ENCODE results near the gene NAPB.

NAPB gene

DNA sequence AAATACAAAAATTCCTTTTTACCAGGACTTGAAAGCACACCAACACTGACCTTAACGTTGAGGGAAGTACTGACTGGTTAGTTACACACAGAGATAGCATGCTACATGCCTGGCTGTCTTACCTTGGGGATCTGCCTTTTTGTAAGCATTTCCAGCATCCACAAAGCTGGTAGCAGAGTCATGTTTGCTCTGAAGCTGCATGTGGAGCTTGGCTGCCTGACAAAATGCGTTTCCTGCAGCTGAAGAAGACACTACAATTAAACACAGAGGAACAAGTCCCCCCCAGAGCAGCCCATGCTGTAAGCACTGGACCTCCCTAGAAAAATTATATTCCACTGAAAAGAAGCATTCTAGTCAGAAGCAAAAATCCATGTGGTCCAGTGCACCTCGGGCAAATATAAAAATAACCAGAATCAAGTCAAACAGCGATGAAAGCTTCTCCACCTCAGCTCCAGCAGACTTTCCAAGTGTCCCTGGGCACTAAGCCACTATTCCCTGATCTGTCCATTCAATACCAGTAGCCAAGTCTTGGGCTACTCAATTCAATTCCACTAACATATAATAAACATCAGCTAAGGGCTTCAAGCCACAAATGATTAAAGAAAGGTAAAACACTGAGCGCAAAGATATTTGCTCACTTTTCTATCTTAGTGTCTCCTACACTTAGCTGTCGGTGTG lies 24.2 kb downstream of the NAPB start:
- no peak overlapping the region for H3K4me2 ChIP-seq (ENCODE audit: low read depth, low read length, poor library complexity, severe bottlenecking)
- H3K9me2 ChIP-seq (replicated peaks; ENCODE audit: low read depth, low read length) = no peaks in the 10 kb centered on the region
- H4K20me1 ChIP-seq (ENCODE audit: insufficient read depth, low read length, poor library complexity, severe bottlenecking) = no peaks in the 10 kb centered on the region
- H3K79me2 ChIP-seq (ENCODE audit: insufficient read depth, low read length) = peaks cover 18% of the 10 kb centered on the region; the same call in 1 of the 2 replicates
- no peak overlapping the region for H2AFZ ChIP-seq (ENCODE audit: low read length)
- H3K4me1 ChIP-seq (ENCODE audit: insufficient read depth, low read length, poor library complexity, severe bottlenecking) = peaks cover 13% of the 10 kb centered on the region
- TF ChIP-seq EZH2phosphoT487 (IDR thresholded peaks at IDR 0.05; ENCODE audit: borderline replicate concordance) = no peak
- H3K36me3 ChIP-seq (ENCODE audit: insufficient read depth, low read length) = peaks cover 41% of the 10 kb centered on the region; the same call in 1 of the 2 replicates
- no peak overlapping the region for H3K4me3 ChIP-seq (ENCODE audit: low read length, poor library complexity, severe bottlenecking)
- no peaks in the 10 kb centered on the region for H3F3A ChIP-seq (ENCODE audit: low read depth)
- H3K9me3 ChIP-seq (ENCODE audit: insufficient read depth, low read depth, low read length) = no peaks in the 10 kb centered on the region
- H3K27me3 ChIP-seq (ENCODE audit: insufficient read depth, low read length, poor library complexity, severe bottlenecking) = no peaks in the 10 kb centered on the region
- no peak overlapping the region for H3K9ac ChIP-seq (ENCODE audit: low read depth, low read length, poor library complexity, severe bottlenecking)

- H2AFZ ChIP-seq (ENCODE audit: low read length) = no peak overlapping the region
- no peaks in the 10 kb centered on the region for H3K9me3 ChIP-seq (ENCODE audit: insufficient read depth, low read depth, low read length)
- H3K9me2 ChIP-seq (replicated peaks; ENCODE audit: low read depth, low read length) = no peaks in the 10 kb centered on the region
- no peaks in the 10 kb centered on the region for H4K20me1 ChIP-seq (ENCODE audit: insufficient read depth, low read length, poor library complexity, severe bottlenecking)
- H3K4me1 ChIP-seq (ENCODE audit: insufficient read depth, low read length, poor library complexity, severe bottlenecking) = peaks cover 4% of the 10 kb centered on the region
- no peak overlapping the region for H3K4me3 ChIP-seq (ENCODE audit: low read length, poor library complexity, severe bottlenecking)
- no peak overlapping the region for H3K9ac ChIP-seq (ENCODE audit: low read depth, low read length, poor library complexity, severe bottlenecking)
- H3K4me2 ChIP-seq (ENCODE audit: low read depth, low read length, poor library complexity, severe bottlenecking) = no peak overlapping the region
- H3K79me2 ChIP-seq (ENCODE audit: insufficient read depth, low read length) = peaks cover 14% of the 10 kb centered on the region; the same call in 1 of the 2 replicates
- no peaks in the 10 kb centered on the region for H3K27me3 ChIP-seq (ENCODE audit: insufficient read depth, low read length, poor library complexity, severe bottlenecking)
- no peak for TF ChIP-seq EZH2phosphoT487 (IDR thresholded peaks at IDR 0.05; ENCODE audit: borderline replicate concordance)
- TF ChIP-seq, protein P1, sequence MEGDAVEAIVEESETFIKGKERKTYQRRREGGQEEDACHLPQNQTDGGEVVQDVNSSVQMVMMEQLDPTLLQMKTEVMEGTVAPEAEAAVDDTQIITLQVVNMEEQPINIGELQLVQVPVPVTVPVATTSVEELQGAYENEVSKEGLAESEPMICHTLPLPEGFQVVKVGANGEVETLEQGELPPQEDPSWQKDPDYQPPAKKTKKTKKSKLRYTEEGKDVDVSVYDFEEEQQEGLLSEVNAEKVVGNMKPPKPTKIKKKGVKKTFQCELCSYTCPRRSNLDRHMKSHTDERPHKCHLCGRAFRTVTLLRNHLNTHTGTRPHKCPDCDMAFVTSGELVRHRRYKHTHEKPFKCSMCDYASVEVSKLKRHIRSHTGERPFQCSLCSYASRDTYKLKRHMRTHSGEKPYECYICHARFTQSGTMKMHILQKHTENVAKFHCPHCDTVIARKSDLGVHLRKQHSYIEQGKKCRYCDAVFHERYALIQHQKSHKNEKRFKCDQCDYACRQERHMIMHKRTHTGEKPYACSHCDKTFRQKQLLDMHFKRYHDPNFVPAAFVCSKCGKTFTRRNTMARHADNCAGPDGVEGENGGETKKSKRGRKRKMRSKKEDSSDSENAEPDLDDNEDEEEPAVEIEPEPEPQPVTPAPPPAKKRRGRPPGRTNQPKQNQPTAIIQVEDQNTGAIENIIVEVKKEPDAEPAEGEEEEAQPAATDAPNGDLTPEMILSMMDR (conservative IDR thresholded peaks at IDR 0.05; ENCODE audit: low read length) = no peak
- H3K36me3 ChIP-seq (ENCODE audit: insufficient read depth, low read length) = peaks cover 59% of the 10 kb centered on the region; the same call in 1 of the 2 replicates
- no peaks in the 10 kb centered on the region for H3F3A ChIP-seq (ENCODE audit: low read depth)
Observed at GRCh38 chr20:23393996-23394775, 27.1 kb downstream of the NAPB start.

DNA sequence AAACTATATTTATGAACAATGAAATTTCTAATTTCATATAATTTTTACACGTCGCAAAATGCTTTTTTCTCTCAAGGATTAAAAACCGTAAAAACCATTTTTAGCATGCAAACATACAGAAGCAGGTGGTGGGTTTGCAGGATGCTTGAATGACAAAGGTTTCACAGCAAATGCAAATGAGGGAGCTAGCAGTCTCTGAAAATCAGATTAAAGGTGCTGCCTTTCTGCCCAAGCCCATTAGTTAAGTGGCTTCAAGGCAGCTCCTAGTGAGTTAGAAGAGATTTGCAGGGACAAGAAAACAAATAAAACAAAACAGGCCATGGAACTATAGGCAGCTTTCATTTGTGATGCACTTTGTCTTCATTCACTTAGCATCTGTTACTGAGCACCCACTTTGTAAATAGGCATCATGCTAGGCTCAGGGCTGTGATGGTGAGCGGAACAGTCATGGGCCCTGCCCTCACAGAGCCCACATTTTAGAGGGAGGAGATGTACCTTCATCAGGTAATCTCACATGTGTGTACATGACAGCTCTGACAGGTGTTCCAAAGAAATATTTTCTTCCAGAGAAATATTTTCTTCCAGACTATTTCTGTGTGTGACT lies 29.5 kb downstream of the NAPB start:
- Histone ChIP-seq H3K9ac (ENCODE audit: low read depth, low read length, poor library complexity, severe bottlenecking) (no peak overlapping the region), H2AFZ (ENCODE audit: low read length) (no peak overlapping the region), H3K79me2 (ENCODE audit: insufficient read depth, low read length) (0 out of 2 replicates have a peak, but pooled peaks cover under 1% of the 10 kb centered on the region), H4K20me1 (ENCODE audit: insufficient read depth, low read length, poor library complexity, severe bottlenecking) (no peaks in the 10 kb centered on the region), H3K9me3 (ENCODE audit: insufficient read depth, low read depth, low read length) (no peaks in the 10 kb centered on the region), H3F3A (ENCODE audit: low read depth) (no peaks in the 10 kb centered on the region), H3K4me2 (ENCODE audit: low read depth, low read length, poor library complexity, severe bottlenecking) (no peak overlapping the region), H3K4me1 (ENCODE audit: insufficient read depth, low read length, poor library complexity, severe bottlenecking) (no peaks in the 10 kb centered on the region), H3K36me3 (ENCODE audit: insufficient read depth, low read length) (peaks cover 80% of the 10 kb centered on the region; the same call in 1 of the 2 replicates), H3K9me2 (replicated peaks; ENCODE audit: low read depth, low read length) (no peaks in the 10 kb centered on the region), H3K27me3 (ENCODE audit: insufficient read depth, low read length, poor library complexity, severe bottlenecking) (no peaks in the 10 kb centered on the region), H3K4me3 (ENCODE audit: low read length, poor library complexity, severe bottlenecking) (no peak overlapping the region)
- no peak for TF ChIP-seq EZH2phosphoT487 (IDR thresholded peaks at IDR 0.05; ENCODE audit: borderline replicate concordance)
- TF ChIP-seq, protein P1 (conservative IDR thresholded peaks at IDR 0.05; ENCODE audit: low read length) = no peak
